Measurements from ENCODE around the gene LONRF3. TPM values are rescaled to one million over a fixed set of nuclear protein-coding genes. Genes with fewer than 3 reads are reported as not detected.

Gene LONRF3
- total and polyA plus RNA-seq, 2 of the 8 experiments (the other 6 are each of a cell fraction or from before 2014, with no cell fraction given): 0.11 TPM; not detected in 1

DNA sequence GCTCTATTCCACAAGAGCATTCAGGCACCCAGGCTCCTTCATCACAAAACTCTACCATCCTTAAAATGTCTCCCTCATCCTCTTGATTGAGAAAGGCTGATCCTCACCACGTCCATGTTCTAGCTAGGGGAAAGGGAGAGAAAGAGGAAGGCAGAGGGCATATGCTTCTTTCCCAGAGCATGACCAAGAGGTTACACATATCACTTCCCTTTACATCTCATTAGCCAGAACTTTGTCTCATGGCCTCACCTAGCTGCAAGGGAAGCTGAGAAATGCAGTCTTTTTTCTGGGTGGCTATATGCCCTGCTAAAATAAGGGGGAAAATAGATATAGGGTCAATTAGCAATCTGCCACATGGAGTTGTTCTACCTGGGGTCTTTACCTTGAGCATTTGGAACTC is 42.7 kb downstream of the LONRF3 start:
- Histone ChIP-seq H3K4me1 (replicated peaks in 1 of 4; ENCODE audit: control insufficient read depth in 3 of 4, insufficient read depth in 4 of 4, low read length in 3 of 4) (no peaks in the 10 kb centered on the region), H4K5ac (ENCODE audit: insufficient read length, low read depth, low read length) (no peak overlapping the region), H3K79me1 (ENCODE audit: low read depth, low read length) (no peaks in the 10 kb centered on the region), H2BK20ac (ENCODE audit: low read length) (no peak overlapping the region), H3K23ac (ENCODE audit: insufficient read length) (no peak overlapping the region), H3K36me3 (ENCODE audit: control insufficient read depth in 2 of 4, insufficient read depth in 4 of 4, low read length in 3 of 4) (no peaks in the 10 kb centered on the region), H4K8ac (ENCODE audit: extremely low read depth, insufficient read depth, low read length) (no peak overlapping the region), H3K4me2 (ENCODE audit: insufficient read depth in 1 of 2, low read depth in 2 of 2, low read length in 2 of 2) (no peak overlapping the region), H3K18ac (ENCODE audit: extremely low read depth, low read length) (no peak overlapping the region), H3K56ac (replicated peaks; ENCODE audit: insufficient read length, low read depth, low read length) (no peak overlapping the region), H3K9ac (replicated peaks in 1 of 4; ENCODE audit: extremely low read depth in 1 of 4, low read depth in 3 of 4, low read length in 3 of 4) (no peak overlapping the region), H2BK15ac (ENCODE audit: low read length) (no peak overlapping the region), H2AFZ (ENCODE audit: low read length) (no peak overlapping the region), H2BK120ac (replicated peaks; ENCODE audit: low read depth, low read length) (no peak overlapping the region), H2BK5ac (ENCODE audit: low read depth, low read length) (no peak overlapping the region), H2BK12ac (ENCODE audit: low read depth, low read length) (no peak overlapping the region), H3K14ac (ENCODE audit: insufficient read length) (no peak overlapping the region), H3K27me3 (replicated peaks in 1 of 4; ENCODE audit: control insufficient read depth in 3 of 4, extremely low read depth in 1 of 4, insufficient read depth in 3 of 4, low read length in 3 of 4) (no peaks in the 10 kb centered on the region), H2AK5ac (ENCODE audit: low read depth, low read length) (no peak overlapping the region), H3K27ac (ENCODE audit: low read depth, low read length) (no peak overlapping the region), H3K4ac (replicated peaks; ENCODE audit: insufficient read length, low read depth, low read length) (no peak overlapping the region), H3K79me2 (ENCODE audit: control insufficient read depth in 1 of 2, insufficient read depth in 2 of 2, low read length in 2 of 2) (no peaks in the 10 kb centered on the region), H3K9me3 (ENCODE audit: insufficient read depth in 2 of 2, low read depth in 1 of 2, low read length in 1 of 2) (no peaks in the 10 kb centered on the region), H3K4me3 (ENCODE audit: extremely low read depth in 1 of 4, insufficient read depth in 2 of 4, low read depth in 3 of 4, low read length in 4 of 4) (no peak overlapping the region), H4K91ac (replicated peaks; ENCODE audit: insufficient read length, low read length) (no peak overlapping the region), H4K20me1 (replicated peaks in 1 of 2; ENCODE audit: control insufficient read depth in 1 of 2, insufficient read depth in 2 of 2, low read length in 2 of 2) (no peaks in the 10 kb centered on the region), H3K23me2 (ENCODE audit: low read depth, low read length) (no peaks in the 10 kb centered on the region)
- FAIRE-seq (no peak), DNase-seq (ENCODE audit: low read depth in 1 of 2, low spot score in 2 of 2) (no peak)
- ChIA-PET CTCF (ENCODE audit: partially characterized antibody) (interaction anchor here (0.9 to 1.3 kb wide), 2 partner anchors 9 to 12 kb away, joined by 3 to 4 read pairs; no protein-coding TSS in a partner anchor), POLR2A (ENCODE audit: partially characterized antibody) (no interaction called here)
- WGBS, 2 experiments (ENCODE audit: extremely low coverage in 1 of 2, insufficient coverage in 1 of 2, insufficient read length in 1 of 2, insufficient replicate concordance in 2 of 2, low coverage in 1 of 2, low lambda C conversion rate in 2 of 2, missing lambda C conversion rate in 1 of 2): no CpG with 5 or more reads among the region's 1 CpG
- TF ChIP-seq SRF (IDR thresholded peaks at IDR 0.05; ENCODE audit: low read depth, low read length) (no peak), BCL11A (IDR thresholded peaks at IDR 0.05; ENCODE audit: low read depth in 2 of 2, low read length in 2 of 2) (no peak), EZH2 (IDR thresholded peaks at IDR 0.05; ENCODE audit: low read depth, low read length, severe bottlenecking) (no peak), GABPA (IDR thresholded peaks at IDR 0.05; ENCODE audit: borderline replicate concordance, insufficient read depth, low read length) (no peak), YY1 (IDR thresholded peaks at IDR 0.05; ENCODE audit: low read depth, low read length) (no peak)
- TF ChIP-seq, protein P1, sequence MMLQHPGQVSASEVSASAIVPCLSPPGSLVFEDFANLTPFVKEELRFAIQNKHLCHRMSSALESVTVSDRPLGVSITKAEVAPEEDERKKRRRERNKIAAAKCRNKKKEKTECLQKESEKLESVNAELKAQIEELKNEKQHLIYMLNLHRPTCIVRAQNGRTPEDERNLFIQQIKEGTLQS (IDR thresholded peaks at IDR 0.05; ENCODE audit: insufficient read depth, low read depth, low read length): no peak
